Measurements from ENCODE around the gene PFDN2. TPM values are rescaled to one million over a fixed set of nuclear protein-coding genes. Genes with fewer than 3 reads are reported as not detected.

The PFDN2 gene
- total and polyA plus RNA-seq, 2 experiments from 2014 or later = 103 to 137 TPM

GRCh38 chr1:161076410-161076809 is 41.4 kb downstream of the PFDN2 start:
- Histone ChIP-seq H3K27me3 (no peaks in the 10 kb centered on the region), H3K4me1 (ENCODE audit: low read depth) (no peaks in the 10 kb centered on the region), H3K27ac (no peak overlapping the region), H3K4me3 (no peak overlapping the region), H3K36me3 (no peaks in the 10 kb centered on the region), H3K9me3 (ENCODE audit: low read depth) (no peaks in the 10 kb centered on the region)
- TF ChIP-seq CTCF (IDR thresholded peaks at IDR 0.05; ENCODE audit: low read depth, low read length) = no peak
- no peak for DNase-seq (ENCODE audit: low read depth in 1 of 2, low spot score in 1 of 2)

GRCh38 chr1:161074676-161075368 is 43.0 kb downstream of the PFDN2 start:
- TF ChIP-seq CTCF (IDR thresholded peaks at IDR 0.05; ENCODE audit: low read depth, low read length) = no peak
- no peaks in the 10 kb centered on the region for H3K27me3 ChIP-seq
- H3K36me3 ChIP-seq = no peaks in the 10 kb centered on the region
- no peaks in the 10 kb centered on the region for H3K9me3 ChIP-seq (ENCODE audit: low read depth)
- no peak overlapping the region for H3K4me3 ChIP-seq
- DNase-seq (ENCODE audit: low read depth in 1 of 2, low spot score in 1 of 2) = no peak
- H3K4me1 ChIP-seq (ENCODE audit: low read depth) = no peaks in the 10 kb centered on the region
- no peak overlapping the region for H3K27ac ChIP-seq

- Histone ChIP-seq H3K36me3 (no peaks in the 10 kb centered on the region), H3K27me3 (no peaks in the 10 kb centered on the region), H3K27ac (no peak overlapping the region), H3K4me1 (ENCODE audit: low read depth) (no peaks in the 10 kb centered on the region), H3K9me3 (ENCODE audit: low read depth) (no peaks in the 10 kb centered on the region), H3K4me3 (no peak overlapping the region)
- no peak for DNase-seq (ENCODE audit: low read depth in 1 of 2, low spot score in 1 of 2)
- no peak for TF ChIP-seq CTCF (IDR thresholded peaks at IDR 0.05; ENCODE audit: low read depth, low read length)
These were observed 44.2 kb downstream of the PFDN2 start for GRCh38 chr1:161073474-161074121.

- no peak for TF ChIP-seq CTCF (IDR thresholded peaks at IDR 0.05; ENCODE audit: low read depth, low read length)
- Histone ChIP-seq H3K36me3 (no peaks in the 10 kb centered on the region), H3K4me3 (no peak overlapping the region), H3K27ac (no peak overlapping the region), H3K27me3 (no peaks in the 10 kb centered on the region), H3K9me3 (ENCODE audit: low read depth) (no peaks in the 10 kb centered on the region), H3K4me1 (ENCODE audit: low read depth) (no peaks in the 10 kb centered on the region)
- DNase-seq (ENCODE audit: low read depth in 1 of 2, low spot score in 1 of 2) = no peak
These were observed 44.9 kb downstream of the PFDN2 start for GRCh38 chr1:161072751-161073449.

GRCh38 chr1:161071886-161072371 is 45.9 kb downstream of the PFDN2 start:
- H3K36me3 ChIP-seq = no peaks in the 10 kb centered on the region
- H3K27ac ChIP-seq = no peak overlapping the region
- no peaks in the 10 kb centered on the region for H3K4me1 ChIP-seq (ENCODE audit: low read depth)
- no peaks in the 10 kb centered on the region for H3K27me3 ChIP-seq
- no peaks in the 10 kb centered on the region for H3K9me3 ChIP-seq (ENCODE audit: low read depth)
- H3K4me3 ChIP-seq = no peak overlapping the region
- peak; percentile 66 for TF ChIP-seq CTCF (IDR thresholded peaks at IDR 0.05; ENCODE audit: low read depth, low read length)
- peak; percentile 65 to 76 for DNase-seq (ENCODE audit: low read depth in 1 of 2, low spot score in 1 of 2)
